WERI-Rb-1 (cell line): Measurements from ENCODE around the gene LMAN2.
"Not testable (repeated sequence)": the region's sequence is repeated elsewhere in the genome, so short reads cannot be mapped to it uniquely, and the experiment has no call there.

Experiments
- DNase-seq: peaks from one replicate; pipeline ENCODE4 v3.0.0-alpha.2; 2020
- H3K27ac ChIP-seq: fragments of 250-450 bp; sonication (Bioruptor Pico); 2 replicates; pipeline ENCODE4 v1.5.1; 2020; ENCODE audit warnings: mild to moderate bottlenecking, moderate library complexity
- H3K27me3 ChIP-seq: fragments of 250-450 bp; sonication (Bioruptor Pico); 2 replicates; pipeline ENCODE4 v1.5.1; 2021; ENCODE audit warnings: mild to moderate bottlenecking, low read depth, moderate library complexity; ENCODE audit not compliant: insufficient read depth, severe bottlenecking
- H3K36me3 ChIP-seq: fragments of 250-450 bp; sonication (Bioruptor Pico); 2 replicates; pipeline ENCODE4 v1.5.1; 2020; ENCODE audit warnings: mild to moderate bottlenecking, moderate library complexity
- H3K4me3 ChIP-seq: 2 replicates; pipeline ENCODE4 v1.5.1; 2011; ENCODE audit warnings: low read depth, mild to moderate bottlenecking, control low read depth, low read length
- H3K9me3 ChIP-seq: fragments of 250-450 bp; sonication (Bioruptor Pico); 2 replicates; pipeline ENCODE4 v1.5.1; 2021; ENCODE audit warnings: mild to moderate bottlenecking, moderate library complexity; ENCODE audit not compliant: severe bottlenecking
- TF ChIP-seq, protein P1 (sequence below): IDR thresholded peaks from 2 replicates; pipeline ENCODE4 v1.5.1; 2011; ENCODE audit warnings: low read depth, mild to moderate bottlenecking, control low read depth, inconsistent platforms, low read length

The LMAN2 gene

DNA sequence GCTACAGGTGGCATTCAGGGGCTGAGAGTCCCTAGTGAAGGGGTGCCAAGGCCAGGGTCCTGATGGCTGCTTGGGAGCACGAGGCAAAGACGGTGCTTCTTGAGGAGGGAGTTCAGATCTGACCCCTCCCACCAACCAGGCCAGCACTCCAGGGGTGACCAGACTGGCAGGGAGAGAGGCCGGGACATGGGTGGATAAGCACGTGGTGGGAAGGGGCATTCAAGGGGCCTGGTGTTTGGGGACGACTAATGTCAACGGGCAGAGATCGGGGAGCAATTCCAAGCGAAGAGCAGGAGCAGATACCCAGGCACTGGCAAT is 10.8 kb upstream of the LMAN2 start:
- Histone ChIP-seq H3K27ac (no peak overlapping the region), H3K4me3 (no peak overlapping the region), H3K9me3 (no peaks in the 10 kb centered on the region), H3K27me3 (no peaks in the 10 kb centered on the region), H3K36me3 (no peaks in the 10 kb centered on the region)
- no peak for DNase-seq
- TF ChIP-seq, protein P1, sequence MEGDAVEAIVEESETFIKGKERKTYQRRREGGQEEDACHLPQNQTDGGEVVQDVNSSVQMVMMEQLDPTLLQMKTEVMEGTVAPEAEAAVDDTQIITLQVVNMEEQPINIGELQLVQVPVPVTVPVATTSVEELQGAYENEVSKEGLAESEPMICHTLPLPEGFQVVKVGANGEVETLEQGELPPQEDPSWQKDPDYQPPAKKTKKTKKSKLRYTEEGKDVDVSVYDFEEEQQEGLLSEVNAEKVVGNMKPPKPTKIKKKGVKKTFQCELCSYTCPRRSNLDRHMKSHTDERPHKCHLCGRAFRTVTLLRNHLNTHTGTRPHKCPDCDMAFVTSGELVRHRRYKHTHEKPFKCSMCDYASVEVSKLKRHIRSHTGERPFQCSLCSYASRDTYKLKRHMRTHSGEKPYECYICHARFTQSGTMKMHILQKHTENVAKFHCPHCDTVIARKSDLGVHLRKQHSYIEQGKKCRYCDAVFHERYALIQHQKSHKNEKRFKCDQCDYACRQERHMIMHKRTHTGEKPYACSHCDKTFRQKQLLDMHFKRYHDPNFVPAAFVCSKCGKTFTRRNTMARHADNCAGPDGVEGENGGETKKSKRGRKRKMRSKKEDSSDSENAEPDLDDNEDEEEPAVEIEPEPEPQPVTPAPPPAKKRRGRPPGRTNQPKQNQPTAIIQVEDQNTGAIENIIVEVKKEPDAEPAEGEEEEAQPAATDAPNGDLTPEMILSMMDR: no peak

DNA sequence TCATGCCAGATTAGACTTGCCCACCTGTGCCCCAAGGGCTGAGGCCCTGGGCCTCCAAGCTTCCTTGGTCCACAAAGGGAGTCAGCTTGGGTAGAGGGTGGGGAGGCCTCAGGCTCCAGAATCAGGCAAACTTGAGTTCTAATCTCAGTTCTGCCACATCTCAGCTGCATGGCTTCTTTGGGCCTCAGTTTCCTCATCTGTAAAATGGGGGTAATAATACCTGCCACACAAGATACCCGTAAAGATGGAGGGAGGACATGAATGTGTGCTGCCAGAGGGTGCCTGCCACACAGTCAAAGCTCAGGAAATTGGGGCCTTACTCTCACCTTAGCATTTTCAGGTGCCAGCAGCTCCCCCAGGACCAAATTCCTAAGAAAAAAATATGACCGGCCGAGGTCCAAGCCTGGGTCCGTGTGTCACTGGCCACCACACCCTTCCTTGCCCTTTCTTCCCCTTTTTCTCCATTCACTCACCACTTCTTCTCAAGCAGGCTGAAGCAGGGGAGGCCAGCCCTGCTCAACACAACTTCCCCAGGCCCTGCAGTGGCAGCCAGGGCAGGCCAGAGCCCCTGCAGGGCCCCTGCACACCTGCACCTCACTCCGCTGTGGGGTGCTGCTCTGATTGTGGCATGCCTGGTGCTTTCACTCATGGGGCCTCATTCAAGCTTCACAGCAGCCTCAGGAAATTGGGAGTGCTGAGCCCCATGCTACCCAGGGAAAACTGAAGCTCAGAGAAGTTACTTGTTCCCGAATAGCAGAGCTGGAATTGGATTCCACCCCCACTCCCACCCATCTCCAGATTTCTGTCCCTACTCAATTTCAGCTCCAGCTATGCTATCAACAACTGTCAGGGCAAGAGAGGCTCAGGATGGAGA is 10.2 kb upstream of the LMAN2 start:
- H3K36me3 ChIP-seq: no peaks in the 10 kb centered on the region
- no peaks in the 10 kb centered on the region for H3K9me3 ChIP-seq
- H3K27ac ChIP-seq: no peak overlapping the region
- TF ChIP-seq, protein P1: no peak
- no peaks in the 10 kb centered on the region for H3K27me3 ChIP-seq
- no peak overlapping the region for H3K4me3 ChIP-seq
- DNase-seq: no peak

DNA sequence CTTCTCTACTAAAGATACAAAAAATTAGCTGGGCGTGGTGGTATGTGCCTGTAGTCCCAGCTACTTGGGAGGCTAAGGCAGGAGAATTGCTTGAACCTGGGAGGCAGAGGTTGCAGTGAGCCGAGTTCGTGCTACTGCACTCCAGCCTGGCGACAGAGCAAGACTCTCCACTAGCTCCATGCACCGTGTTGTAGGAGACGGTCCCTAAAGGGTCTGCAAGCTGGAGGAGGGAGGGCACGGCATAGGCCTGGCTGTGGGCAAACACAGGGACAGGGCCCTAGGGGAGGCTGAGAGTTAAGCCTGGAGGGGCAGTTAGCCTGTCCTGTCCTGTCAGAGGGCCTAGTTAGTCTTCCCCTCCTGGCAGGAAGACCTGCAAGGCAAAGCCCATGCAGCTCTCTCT is 9.3 kb upstream of the LMAN2 start:
- DNase-seq: not testable (repeated sequence)

DNA sequence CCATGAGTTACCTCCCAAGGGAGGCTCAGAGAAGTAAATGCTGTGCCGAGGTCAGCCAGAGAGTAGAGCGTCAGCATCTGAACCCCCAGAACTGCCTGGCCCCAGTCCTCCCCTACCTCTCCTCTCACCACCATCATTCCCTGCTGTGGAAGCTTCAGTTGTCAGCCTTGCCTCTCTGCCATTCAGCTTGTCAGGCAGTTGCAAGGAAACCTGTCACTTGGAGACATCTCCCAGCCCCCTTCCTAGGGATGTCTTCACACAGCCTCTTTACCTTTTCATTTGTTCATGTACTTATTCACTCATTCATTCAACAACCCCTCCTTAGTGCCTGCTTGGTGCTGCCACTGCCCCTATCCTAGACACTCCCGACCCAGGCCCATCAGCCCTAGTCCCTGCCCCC is 8.4 kb upstream of the LMAN2 start:
- TF ChIP-seq, protein P1: no peak
- H3K4me3 ChIP-seq: no peak overlapping the region
- H3K27ac ChIP-seq: no peak overlapping the region
- no peaks in the 10 kb centered on the region for H3K36me3 ChIP-seq
- H3K9me3 ChIP-seq: no peaks in the 10 kb centered on the region
- H3K27me3 ChIP-seq: no peaks in the 10 kb centered on the region
- DNase-seq: no peak

More for the DNA sequence above, 9.3 kb upstream of the LMAN2 start:
- H3K4me3 ChIP-seq, H3K9me3 ChIP-seq, H3K27me3 ChIP-seq, H3K27ac ChIP-seq, H3K36me3 ChIP-seq: not testable (repeated sequence)

DNA sequence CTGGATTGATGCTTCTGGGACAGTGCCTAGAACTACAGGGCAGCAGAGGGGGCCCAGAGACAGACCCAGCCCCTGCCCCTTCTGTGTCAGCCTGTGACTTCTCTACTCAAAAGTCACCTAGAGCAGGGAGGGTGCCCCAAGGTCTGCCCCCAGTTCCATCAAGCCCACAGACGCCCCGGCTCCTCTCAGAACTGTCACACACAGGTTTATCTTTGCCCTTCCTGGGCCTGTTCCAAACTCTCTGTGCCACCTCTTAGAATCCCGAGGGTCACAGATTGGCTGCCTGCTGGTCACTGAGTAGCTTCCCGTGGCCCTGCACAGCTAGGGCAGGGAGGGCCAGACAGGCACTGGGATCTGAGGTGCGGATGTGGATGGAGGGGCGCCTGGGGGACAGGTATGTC is 8.0 kb upstream of the LMAN2 start:
- H3K4me3 ChIP-seq: no peak overlapping the region
- no peaks in the 10 kb centered on the region for H3K9me3 ChIP-seq
- no peak for DNase-seq
- H3K27ac ChIP-seq: no peak overlapping the region
- H3K36me3 ChIP-seq: no peaks in the 10 kb centered on the region
- no peaks in the 10 kb centered on the region for H3K27me3 ChIP-seq
- TF ChIP-seq, protein P1: no peak

DNA sequence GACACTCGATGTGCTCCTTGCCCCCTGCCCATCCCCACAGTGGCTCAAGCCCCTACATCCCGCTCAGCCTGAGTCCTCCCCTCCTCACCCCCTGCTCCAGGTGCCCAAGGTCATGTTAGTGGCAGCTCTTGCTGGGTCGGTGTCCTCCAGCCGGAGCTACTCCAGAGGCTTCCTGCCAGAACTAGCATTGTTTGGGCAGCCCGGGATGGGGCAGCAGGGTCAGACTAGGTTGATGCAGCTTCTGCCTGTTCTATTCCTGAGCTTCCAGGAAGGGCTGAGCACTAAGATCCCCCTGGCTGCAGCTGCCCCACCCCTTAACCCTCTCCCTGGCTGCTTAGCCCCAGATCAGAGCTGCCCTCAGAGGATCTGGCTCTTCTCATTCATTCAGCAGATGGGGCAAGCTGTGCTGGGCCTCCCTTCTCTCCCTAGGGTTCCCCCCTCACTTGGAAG is 6.9 kb upstream of the LMAN2 start:
- H3K27me3 ChIP-seq: no peaks in the 10 kb centered on the region
- no peak overlapping the region for H3K27ac ChIP-seq
- no peak overlapping the region for H3K4me3 ChIP-seq
- H3K36me3 ChIP-seq: no peaks in the 10 kb centered on the region
- TF ChIP-seq, protein P1: no peak
- peak; percentile 59 for DNase-seq
- no peaks in the 10 kb centered on the region for H3K9me3 ChIP-seq
